Uterus (tissue), 4 donors: ENCODE data around the gene C4A. TPM values are rescaled to one million over a fixed set of nuclear protein-coding genes. Genes with fewer than 3 reads are reported as not detected.
"Not testable (repeated sequence)": the region's sequence is repeated elsewhere in the genome, so short reads cannot be mapped to it uniquely, and the experiment has no call there.

Experiments used
- DNase-seq, 2 donors: peaks; one replicate each; pipeline ENCODE4 v3.0.0-alpha.2; 2019 to 2020
- H3K27ac ChIP-seq, 2 donors: fragments of 200-600 bp; sonication (generic); 1 replicate in 1 of 2; 2 replicates in 1 of 2; pipeline ENCODE4 v1.5.1; 2016 to 2018
- H3K27me3 ChIP-seq, 2 donors: fragments of 200-600 bp; sonication (generic); one replicate each; pipeline ENCODE4 v1.5.1; 2018 to 2019; ENCODE audit warnings: control low read depth in 1 of 2
- H3K36me3 ChIP-seq, 2 donors: fragments of 200-600 bp; sonication (generic); one replicate each; pipeline ENCODE4 v1.5.1; 2019; ENCODE audit warnings: control low read depth in 1 of 2
- H3K4me1 ChIP-seq, 2 donors: fragments of 200-600 bp; sonication (generic); one replicate each; pipeline ENCODE4 v1.5.1; 2018 to 2019; ENCODE audit warnings: control low read depth in 1 of 2
- H3K4me3 ChIP-seq, 2 donors: fragments of 200-600 bp; sonication (generic); 1 replicate in 1 of 2; 2 replicates in 1 of 2; pipeline ENCODE4 v1.5.1; 2018 to 2019; ENCODE audit warnings: mild to moderate bottlenecking in 1 of 2
- H3K9me3 ChIP-seq, 2 donors: fragments of 200-600 bp; sonication (generic); one replicate each; pipeline ENCODE4 v1.5.1; 2019; ENCODE audit warnings: control low read depth in 1 of 2
- POLR2A ChIP-seq, 2 donors: fragments of 450-650 bp; IDR thresholded peaks; one replicate each; pipeline ENCODE4 v1.6.1; 2016; ENCODE audit warnings: antibody characterized with exemption in 2 of 2, mild to moderate bottlenecking in 1 of 2, moderate library complexity in 1 of 2
- intact Hi-C: fragments of 100-400 bp; cut with DNase I; formaldehyde crosslinking; loops from one replicate; pipeline ENCODE4 v1.15.1; 2023; ENCODE audit warnings: low total_unique reads
- microRNA counts, 2 donors: library from miRNA; unstranded; fragments of <30 nt; microRNA quantifications; one replicate each; lab custom pipeline; 2016 to 2017
- microRNA-seq: library from miRNA; unstranded; fragments of <30 nt; microRNA quantifications from one replicate; pipeline ENCODE4, GENCODE V29; 2016; ENCODE audit warnings: borderline microRNAs expressed, borderline replicate concordance
- small RNA-seq: library from RNA; depleted of rRNA; stranded (forward); fragments of <200 nt; gene quantifications from one replicate; pipeline ENCODE3, GENCODE V24; 2016
- total RNA-seq, 4 donors: library from RNA; depleted of rRNA in 3 of 4; stranded (reverse); fragments of >200 nt in 3 of 4; gene quantifications; one replicate each; pipeline versions ENCODE4 v1.1.0 to v1.2.4, GENCODE V29; 2014 to 2023
- TF ChIP-seq, protein P1 (sequence below), 4 experiments: fragments of 200-600 bp in 2 of 4; fragments of 450-650 bp in 2 of 4; sonication (generic) in 2 of 4; IDR thresholded peaks; one replicate each; pipeline ENCODE4 v1.5.1; 2016 to 2019; ENCODE audit warnings: antibody characterized with exemption in 4 of 4, mild to moderate bottlenecking in 2 of 4, moderate library complexity in 1 of 4
- donor health status: DM: yes; HTN: yes; CAD: no.

Gene C4A
- total RNA-seq, 4 donors from 2014 or later: 3.8 to 100 (median 32.3) TPM

DNA sequence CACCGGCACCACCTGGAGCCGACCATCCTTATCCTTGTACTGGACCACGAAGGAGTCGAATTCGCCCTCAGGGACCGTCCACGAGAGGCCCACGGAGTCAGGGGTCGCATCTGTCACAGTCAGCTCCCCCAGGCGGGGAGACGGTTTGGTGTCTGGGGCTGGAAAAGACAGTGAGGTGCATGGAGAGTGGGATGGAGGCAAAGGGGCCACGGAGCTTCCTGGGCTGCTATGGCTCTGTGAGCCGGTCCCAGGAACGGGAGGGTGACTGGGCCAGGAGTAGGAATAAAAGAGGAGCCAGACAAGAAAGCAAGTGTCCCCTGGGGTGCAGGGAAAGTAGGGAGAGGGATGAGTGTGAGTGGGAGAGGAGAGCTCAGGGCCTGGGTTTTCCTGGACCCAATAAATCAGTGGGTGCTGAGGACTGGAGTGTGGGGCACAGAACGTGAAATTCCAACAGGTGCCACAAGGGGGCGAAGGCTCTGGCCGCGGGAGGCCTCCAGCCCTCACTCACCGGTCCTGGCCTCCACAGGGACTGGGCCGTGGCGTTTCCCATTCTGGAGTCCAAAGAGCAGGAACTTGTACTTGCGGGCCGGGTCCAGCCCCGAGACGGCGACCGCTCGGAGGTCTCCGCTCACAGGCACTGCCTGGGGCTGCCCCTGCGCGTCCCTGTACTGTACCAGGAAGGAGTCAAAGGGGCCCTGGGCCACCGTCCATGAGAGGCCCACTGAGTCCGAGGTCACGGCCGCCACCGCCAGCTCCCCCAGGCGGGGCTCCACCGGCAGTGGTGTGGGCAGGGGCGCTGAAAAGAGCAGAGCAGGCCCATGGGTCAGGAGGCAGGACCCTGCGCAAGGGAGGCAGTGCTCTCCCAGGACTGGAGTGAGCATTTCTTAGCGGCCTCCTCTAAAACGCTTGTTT is 66.3 kb downstream of the C4A start:
- Histone ChIP-seq H3K27ac (peak overlapping the region; percentile 75 to 87), H3K9me3 (no peaks in the 10 kb centered on the region), H3K4me3 (no peak overlapping the region), H3K4me1 (peaks cover 3 to 10% of the 10 kb centered on the region in 2 donors), H3K27me3 (no peaks in the 10 kb centered on the region), H3K36me3 (no peaks in the 10 kb centered on the region)
- peak; percentile 77 to 82 for DNase-seq
- no peak for TF ChIP-seq POLR2A (IDR thresholded peaks at IDR 0.05)
- TF ChIP-seq, protein P1, sequence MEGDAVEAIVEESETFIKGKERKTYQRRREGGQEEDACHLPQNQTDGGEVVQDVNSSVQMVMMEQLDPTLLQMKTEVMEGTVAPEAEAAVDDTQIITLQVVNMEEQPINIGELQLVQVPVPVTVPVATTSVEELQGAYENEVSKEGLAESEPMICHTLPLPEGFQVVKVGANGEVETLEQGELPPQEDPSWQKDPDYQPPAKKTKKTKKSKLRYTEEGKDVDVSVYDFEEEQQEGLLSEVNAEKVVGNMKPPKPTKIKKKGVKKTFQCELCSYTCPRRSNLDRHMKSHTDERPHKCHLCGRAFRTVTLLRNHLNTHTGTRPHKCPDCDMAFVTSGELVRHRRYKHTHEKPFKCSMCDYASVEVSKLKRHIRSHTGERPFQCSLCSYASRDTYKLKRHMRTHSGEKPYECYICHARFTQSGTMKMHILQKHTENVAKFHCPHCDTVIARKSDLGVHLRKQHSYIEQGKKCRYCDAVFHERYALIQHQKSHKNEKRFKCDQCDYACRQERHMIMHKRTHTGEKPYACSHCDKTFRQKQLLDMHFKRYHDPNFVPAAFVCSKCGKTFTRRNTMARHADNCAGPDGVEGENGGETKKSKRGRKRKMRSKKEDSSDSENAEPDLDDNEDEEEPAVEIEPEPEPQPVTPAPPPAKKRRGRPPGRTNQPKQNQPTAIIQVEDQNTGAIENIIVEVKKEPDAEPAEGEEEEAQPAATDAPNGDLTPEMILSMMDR (IDR thresholded peaks at IDR 0.05): peak; percentile 66 to 83 (median 78)
- intact Hi-C loops: no loop called here

GRCh38 chr6:32049149-32049548 is 67.3 kb downstream of the C4A start:
- H3K36me3 ChIP-seq, H3K27me3 ChIP-seq, H3K4me3 ChIP-seq, DNase-seq, intact Hi-C loops, H3K9me3 ChIP-seq: not testable (repeated sequence)
- peak overlapping the region in 1 of 2 donors; percentile 19 for H3K27ac ChIP-seq
- H3K4me1 ChIP-seq: peaks cover 3 to 10% of the 10 kb centered on the region in 2 donors

- H3K4me1 ChIP-seq: peaks cover 3 to 10% of the 10 kb centered on the region in 2 donors
- H3K9me3 ChIP-seq, H3K27ac ChIP-seq, H3K4me3 ChIP-seq, intact Hi-C loops, H3K27me3 ChIP-seq, H3K36me3 ChIP-seq, DNase-seq: not testable (repeated sequence)
Measured at GRCh38 chr6:32049736-32050135, 67.9 kb downstream of the C4A start.

- H3K4me3 ChIP-seq: no peak overlapping the region
- intact Hi-C loops: no loop called here
- peaks cover 3 to 10% of the 10 kb centered on the region in 2 donors for H3K4me1 ChIP-seq
- H3K27me3 ChIP-seq: no peaks in the 10 kb centered on the region
- DNase-seq: no peak
- H3K9me3 ChIP-seq: no peaks in the 10 kb centered on the region
- H3K36me3 ChIP-seq: no peaks in the 10 kb centered on the region
- H3K27ac ChIP-seq: no peak overlapping the region
- no peak for TF ChIP-seq POLR2A (IDR thresholded peaks at IDR 0.05)
- TF ChIP-seq, protein P1 (IDR thresholded peaks at IDR 0.05): no peak
Measured at GRCh38 chr6:32050562-32050961, 68.7 kb downstream of the C4A start.

MicroRNA genes within 50 kb of the gene (microRNA counts, 767-probe panel; counts per million panel counts)
- microRNA hsa-miR-1236 (lab: Ali Mortazavi, UCI): 0 counts per million in 2 donors

Small RNA genes lying within 50 kb of the gene (microRNA-seq; reads per million reads assigned to microRNA genes)
- not detected for gene MIR1236

Small RNA genes lying within 50 kb of the gene (small RNA-seq; reads per million reads assigned to genes)
- not detected for gene AL645922.1

Other genes starting within 250 kb of the C4A start
- 100 to 1,000 TPM; 173 to 328 (median 216) TPM for gene CLIC1, start 245.5 kb upstream of the C4A start, total RNA-seq
- 10 to 100 TPM in 3 of 4 donors, not detected in 1; 16.7 to 41.5 (median 22.1) TPM for gene MSH5, start 242.1 kb upstream of the C4A start, total RNA-seq
- gene SAPCD1, start 219.4 kb upstream of the C4A start, total RNA-seq: 1 to 10 TPM in 2 of 4 donors, not detected in 2; 1.7 to 4.4 TPM
- 10 to 100 TPM in 1 of 4 donors, 1 to 10 TPM in 2, under 1 TPM in 1; 0.88 to 24.1 (median 3.1) TPM for gene VWA7, start 204.7 kb upstream of the C4A start, total RNA-seq
- 100 to 1,000 TPM in 1 of 4 donors, 10 to 100 TPM in 3; 35.6 to 118 (median 53.4) TPM for gene VARS1, start 186.3 kb upstream of the C4A start, total RNA-seq
- gene LSM2, start 175.1 kb upstream of the C4A start, total RNA-seq: 100 to 1,000 TPM in 1 of 4 donors, 10 to 100 TPM in 3; 37.1 to 119 (median 58.7) TPM
- gene HSPA1L, start 166.8 kb upstream of the C4A start, total RNA-seq: 1 to 10 TPM in 3 of 4 donors, under 1 TPM in 1; 0.59 to 4.6 (median 2.3) TPM
- 100 to 1,000 TPM in 3 of 4 donors, 10 to 100 TPM in 1; 98.8 to 261 (median 170) TPM for gene HSPA1A, start 166.5 kb upstream of the C4A start, total RNA-seq
- gene HSPA1B, start 154.3 kb upstream of the C4A start, total RNA-seq: 100 to 1,000 TPM in 2 of 4 donors, 10 to 100 TPM in 2; 40.3 to 268 (median 152) TPM
- gene NEU1, start 119.2 kb upstream of the C4A start, total RNA-seq: 10 to 100 TPM; 20.5 to 28.4 (median 23.4) TPM
- 10 to 100 TPM in 1 of 4 donors, 1 to 10 TPM in 3; 5.0 to 46.1 (median 5.8) TPM for gene SLC44A4, start 103.1 kb upstream of the C4A start, total RNA-seq
- gene EHMT2, start 84.4 kb upstream of the C4A start, total RNA-seq: 10 to 100 TPM; 13.8 to 72.4 (median 66.2) TPM
- 10 to 100 TPM in 2 of 4 donors, 1 to 10 TPM in 1, not detected in 1; 2.4 to 15.3 (median 11.0) TPM for gene ZBTB12, start 80.0 kb upstream of the C4A start, total RNA-seq
- 10 to 100 TPM in 1 of 4 donors, 1 to 10 TPM in 3; 4.1 to 24.8 (median 4.6) TPM for gene C2, start 54.3 kb upstream of the C4A start, total RNA-seq
- 10 to 100 TPM in 2 of 4 donors, 1 to 10 TPM in 1, not detected in 1; 6.2 to 32.6 (median 31.5) TPM for gene CFB, start 36.0 kb upstream of the C4A start, total RNA-seq
- 10 to 100 TPM; 30.3 to 73.0 (median 51.4) TPM for gene NELFE, start 23.1 kb upstream of the C4A start, total RNA-seq
- gene SKIC2, start 22.9 kb upstream of the C4A start, total RNA-seq: 10 to 100 TPM; 11.5 to 58.8 (median 35.6) TPM
- 10 to 100 TPM in 3 of 4 donors, 1 to 10 TPM in 1; 10.0 to 36.6 (median 14.7) TPM for gene DXO, start 9.9 kb upstream of the C4A start, total RNA-seq
- 10 to 100 TPM; 12.4 to 97.5 (median 46.3) TPM for gene C4B, start 32.7 kb downstream of the C4A start, total RNA-seq
- 1 to 10 TPM in 1 of 4 donors, not detected in 3; 4.1 TPM for gene CYP21A2, start 56.4 kb downstream of the C4A start, total RNA-seq
- gene TNXB, start 127.3 kb downstream of the C4A start, total RNA-seq: 100 to 1,000 TPM in 3 of 4 donors, 10 to 100 TPM in 1; 90.6 to 217 (median 181) TPM
- gene ATF6B, start 146.2 kb downstream of the C4A start, total RNA-seq: 100 to 1,000 TPM in 1 of 4 donors, 10 to 100 TPM in 3; 16.4 to 121 (median 33.6) TPM
- 10 to 100 TPM in 1 of 4 donors, 1 to 10 TPM in 3; 1.3 to 10.3 (median 5.1) TPM for gene FKBPL, start 148.2 kb downstream of the C4A start, total RNA-seq
- gene PRRT1, start 169.9 kb downstream of the C4A start, total RNA-seq: 1 to 10 TPM in 2 of 4 donors, not detected in 2; 8.0 to 9.4 TPM
- gene PPT2, start 172.1 kb downstream of the C4A start, total RNA-seq: 10 to 100 TPM; 19.0 to 35.1 (median 28.9) TPM
- 10 to 100 TPM in 3 of 4 donors, 1 to 10 TPM in 1; 9.2 to 54.8 (median 20.2) TPM for gene EGFL8, start 182.5 kb downstream of the C4A start, total RNA-seq
- 10 to 100 TPM; 14.2 to 71.2 (median 37.7) TPM for gene AGPAT1, start 194.0 kb downstream of the C4A start, total RNA-seq
- gene RNF5, start 196.3 kb downstream of the C4A start, total RNA-seq: 10 to 100 TPM; 45.6 to 84.7 (median 56.3) TPM
- 10 to 100 TPM in 1 of 4 donors, 1 to 10 TPM in 1, under 1 TPM in 1, not detected in 1; 0.59 to 12.4 (median 2.5) TPM for gene AGER, start 202.2 kb downstream of the C4A start, total RNA-seq
- gene PBX2, start 208.1 kb downstream of the C4A start, total RNA-seq: 100 to 1,000 TPM in 1 of 4 donors, 10 to 100 TPM in 3; 35.1 to 150 (median 57.7) TPM
- gene GPSM3, start 210.6 kb downstream of the C4A start, total RNA-seq: 1 to 10 TPM in 3 of 4 donors, not detected in 1; 2.3 to 9.7 (median 3.5) TPM
- 10 to 100 TPM; 10.9 to 75.2 (median 28.6) TPM for gene NOTCH4, start 242.0 kb downstream of the C4A start, total RNA-seq